Germinal center (tissue), 1 donor: ENCODE results near the gene ISYNA1.

Experiments
- DNase-seq: peaks from one replicate; pipeline ENCODE4 v3.0.0; 2012; ENCODE audit warnings: mixed read lengths, low spot score

Gene ISYNA1

DNA sequence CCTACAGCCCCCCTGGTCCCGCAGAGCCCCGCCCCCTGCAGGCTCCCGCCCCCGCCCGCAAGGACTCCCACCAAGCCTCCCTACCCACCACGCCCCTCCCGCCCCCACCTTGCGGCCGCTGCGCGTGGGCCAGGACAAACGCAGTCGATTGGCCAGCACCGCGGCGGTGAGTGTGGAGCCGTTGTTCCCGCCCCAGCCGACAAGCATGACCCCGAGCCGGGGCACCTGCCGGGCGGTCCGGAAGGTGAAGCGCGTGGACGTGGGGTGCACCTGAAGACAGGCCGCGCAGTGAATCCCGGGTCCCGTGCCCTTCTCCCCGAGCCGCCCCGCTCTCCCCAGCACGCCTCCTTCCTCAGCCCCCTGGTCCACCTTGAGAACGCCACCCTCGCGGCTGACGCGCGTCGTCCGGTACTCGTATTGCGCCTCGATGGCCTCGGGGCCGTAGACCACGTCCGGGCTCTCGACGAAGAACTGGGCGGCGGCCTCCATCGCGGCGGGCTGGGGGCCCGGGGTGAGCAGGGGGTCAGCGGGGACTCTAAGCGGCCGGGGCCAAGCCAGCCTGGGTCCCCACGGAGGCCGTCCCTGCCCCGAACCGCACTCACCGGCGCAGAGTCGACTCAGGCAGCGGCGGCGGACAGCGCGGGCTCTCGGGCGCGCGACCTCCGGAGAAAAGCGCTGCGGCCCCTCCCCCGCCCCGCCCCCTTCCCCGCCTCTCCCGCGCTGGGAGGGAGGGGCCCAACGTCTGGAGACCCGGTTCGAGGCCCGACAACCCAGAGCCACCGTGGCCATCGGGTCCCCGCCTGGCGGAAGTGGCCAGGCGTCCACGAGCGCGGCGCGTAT, at the start of gene ISYNA1:
Gene ISYNA1, minus strand, starts transcription at position 643 of the 840 bp plus-strand sequence. Its CDS starts 154 bp downstream, at position 489.
- peak; percentile 62 for DNase-seq

DNA sequence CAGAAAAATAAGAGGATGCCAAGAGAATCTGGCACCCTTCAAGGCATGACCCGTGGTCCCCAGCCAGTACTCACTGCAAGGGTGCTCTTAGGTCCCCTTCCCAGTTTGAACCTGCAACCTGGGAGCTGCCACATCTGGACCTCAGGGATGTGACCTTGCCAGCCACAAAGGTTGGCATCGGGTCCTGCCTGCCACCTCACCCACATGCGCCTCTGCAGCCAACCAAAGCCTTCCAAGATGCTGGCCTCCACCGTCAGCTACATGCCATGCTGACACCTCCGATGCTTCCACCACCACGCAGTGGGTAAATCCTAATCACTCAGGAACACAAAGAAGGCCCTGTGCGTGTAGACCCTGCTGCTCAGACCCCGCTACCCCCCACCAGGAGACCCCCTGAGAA, 48.8 kb upstream of the ISYNA1 start:
- no peak for DNase-seq

DNA sequence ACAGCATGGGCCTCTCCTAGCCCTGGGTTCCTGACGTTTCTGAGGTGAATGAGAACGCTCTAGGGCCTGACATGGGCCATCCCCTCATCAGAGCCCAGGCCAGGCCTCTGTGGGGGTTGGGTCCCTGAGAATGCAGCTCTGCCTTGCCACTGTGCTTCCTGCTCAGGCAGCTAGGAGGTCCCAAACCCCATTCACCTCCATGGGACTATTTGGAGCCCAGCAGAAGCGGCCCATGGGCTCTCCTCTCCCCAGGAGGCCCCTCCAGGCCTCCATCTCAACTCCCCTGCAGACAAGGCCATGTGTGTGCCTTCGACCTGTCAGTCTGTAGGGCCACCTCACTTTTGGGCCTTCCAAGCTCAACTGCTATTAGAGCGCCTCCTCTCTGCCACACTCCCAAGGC, 47.1 kb upstream of the ISYNA1 start:
- no peak for DNase-seq

GRCh38 chr19:18483119-18483890, 45.4 kb upstream of the ISYNA1 start:
- DNase-seq: no peak

GRCh38 chr19:18481505-18482222, 43.7 kb upstream of the ISYNA1 start:
- no peak for DNase-seq

DNA sequence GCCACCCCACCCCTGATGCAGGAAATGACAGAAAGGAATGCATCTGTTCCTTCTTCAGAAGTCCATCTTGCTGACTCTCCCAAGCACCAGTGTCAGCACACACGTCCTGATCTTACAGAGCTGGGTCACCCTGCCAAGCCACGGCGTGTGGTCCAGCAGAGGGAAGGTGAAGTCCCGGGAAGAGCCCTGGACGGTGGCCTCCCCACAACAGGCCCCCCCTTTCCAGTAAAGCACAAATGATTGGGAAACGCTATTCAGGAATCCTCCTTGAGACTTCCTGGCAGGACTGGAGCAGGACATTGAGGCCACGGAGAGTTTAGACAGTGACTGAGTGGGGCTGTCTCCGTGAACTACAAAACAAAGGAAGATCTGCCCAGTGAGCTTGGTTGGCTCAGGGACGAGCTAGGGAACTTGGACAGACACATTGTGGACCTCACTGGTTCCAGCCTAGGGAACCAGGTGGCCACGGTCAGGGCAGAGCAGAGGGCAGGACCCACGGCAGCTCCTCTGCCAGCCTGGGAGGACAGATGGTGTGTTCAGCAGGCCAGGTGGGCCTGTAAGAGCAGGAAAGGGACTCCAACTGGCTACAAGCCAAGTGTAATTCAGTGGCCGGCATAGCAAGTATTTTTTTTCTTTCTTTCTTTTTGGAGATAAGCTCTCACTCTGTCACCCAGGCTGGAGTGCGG, 42.2 kb upstream of the ISYNA1 start:
- DNase-seq: no peak

DNA sequence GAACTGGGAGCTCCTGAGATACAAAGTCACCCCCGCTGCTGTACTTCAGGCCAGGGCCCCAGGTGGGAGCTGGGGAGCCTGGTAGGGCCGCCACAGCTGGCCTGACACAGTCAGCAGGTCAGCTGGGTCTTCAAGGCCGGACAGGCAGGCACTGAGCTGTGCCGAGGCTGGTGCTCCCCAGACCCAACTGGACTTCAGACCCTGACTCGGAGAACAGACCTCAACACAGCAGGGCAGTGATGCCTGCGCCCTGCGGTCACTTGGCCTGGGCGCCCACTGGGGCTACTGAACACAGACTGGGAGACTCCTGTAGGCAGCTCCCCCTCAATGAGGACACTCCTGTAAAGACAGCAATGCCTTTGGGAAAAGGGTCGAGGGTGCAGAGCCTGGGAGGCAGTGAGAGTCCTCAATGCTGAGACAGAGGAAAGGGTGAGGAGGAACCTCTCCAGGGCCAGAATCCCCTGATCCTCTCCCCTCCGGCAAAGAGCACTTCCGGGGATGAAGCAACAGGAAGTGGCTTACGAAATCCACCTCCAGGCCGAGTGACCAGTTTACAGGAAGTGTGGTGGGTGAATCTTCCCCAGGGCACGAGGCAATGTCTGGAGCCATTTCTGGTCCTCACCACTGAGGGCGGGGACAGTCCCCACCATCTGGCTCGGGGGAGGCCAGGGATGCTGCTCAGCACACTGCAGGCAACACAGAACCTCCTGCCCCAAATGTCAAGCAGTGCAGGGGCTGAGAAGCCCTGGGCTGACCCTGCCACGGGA, 40.8 kb upstream of the ISYNA1 start:
- peak; percentile 65 for DNase-seq

DNA sequence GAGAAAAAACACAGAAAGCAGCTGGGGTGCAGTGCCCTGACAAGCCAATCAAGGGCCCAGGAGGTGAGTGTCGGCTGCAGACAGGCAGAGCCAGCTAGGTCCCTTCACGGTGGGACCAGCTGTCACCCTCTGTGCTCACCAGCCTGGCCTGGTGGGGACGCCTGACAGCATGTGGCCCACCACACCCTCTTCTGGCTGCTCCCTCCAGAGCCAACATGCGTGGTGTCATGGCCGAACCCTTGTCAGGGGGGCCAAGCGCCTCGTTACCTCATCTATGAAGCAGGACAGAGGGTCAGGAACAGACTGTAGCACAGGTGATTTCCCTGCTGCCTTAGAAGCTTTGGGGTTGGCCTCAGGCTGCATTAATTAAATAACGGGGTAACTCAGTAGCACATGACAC, 40.0 kb upstream of the ISYNA1 start:
- no peak for DNase-seq

DNA sequence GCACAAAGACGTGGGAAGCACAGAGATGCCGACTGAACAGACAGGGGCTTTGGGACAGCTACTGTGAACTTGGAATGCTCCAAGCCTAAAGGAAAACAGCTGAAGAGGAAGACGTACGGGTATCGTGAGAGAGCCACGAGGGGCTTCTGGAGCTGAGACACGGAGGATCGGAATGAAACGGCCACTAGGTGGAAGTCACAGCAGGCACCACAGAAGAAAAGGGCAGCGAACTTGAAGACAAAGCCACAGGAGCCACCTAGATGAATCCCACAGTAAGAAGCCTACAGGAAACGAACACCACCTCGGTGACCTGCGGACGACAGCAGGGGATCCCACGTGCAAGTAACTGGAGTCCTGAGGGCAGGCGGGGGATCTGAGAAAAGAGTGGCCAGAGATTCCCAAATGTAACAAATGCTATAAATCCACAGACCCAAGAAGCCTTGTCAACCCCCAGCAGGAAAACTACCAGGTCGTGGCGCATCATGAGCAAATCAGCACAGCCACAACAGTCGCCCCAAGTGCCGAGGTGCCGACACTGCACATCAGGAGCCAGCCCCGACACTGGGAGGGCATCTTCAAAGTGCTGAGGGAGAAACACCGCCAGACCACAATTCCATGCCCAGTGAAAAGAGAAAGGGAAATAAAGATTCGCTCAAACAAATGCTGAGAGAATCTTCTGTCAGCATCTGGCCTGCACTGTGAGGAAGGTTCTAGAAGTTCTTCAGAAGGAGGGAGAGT, 39.3 kb upstream of the ISYNA1 start:
- no peak for DNase-seq

GRCh38 chr19:18476507-18477041, 38.6 kb upstream of the ISYNA1 start:
- DNase-seq: no peak

GRCh38 chr19:18475762-18476331, 37.9 kb upstream of the ISYNA1 start:
- no peak for DNase-seq

DNA sequence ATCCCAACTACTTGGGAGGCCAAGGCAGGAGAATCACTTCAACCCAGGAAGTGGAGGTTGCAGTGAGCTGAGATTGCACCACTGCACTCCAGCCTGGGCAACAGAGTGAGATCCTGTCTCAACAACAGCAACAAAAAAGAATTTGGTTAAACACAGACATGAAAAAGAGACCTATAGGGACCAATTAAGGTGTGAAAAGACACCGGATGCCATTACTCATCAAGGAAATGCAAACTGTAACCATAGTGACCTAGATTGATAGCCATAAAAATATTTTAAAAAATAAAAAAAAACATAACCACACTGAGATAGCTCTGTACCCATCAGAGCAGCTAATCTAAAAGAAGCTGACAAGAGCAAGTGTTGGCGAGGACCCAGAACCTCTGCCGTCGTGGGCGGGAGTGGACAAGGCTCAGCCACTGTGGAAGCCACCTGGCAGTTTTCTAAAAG, 37.1 kb upstream of the ISYNA1 start:
- no peak for DNase-seq

GRCh38 chr19:18474366-18474887, 36.5 kb upstream of the ISYNA1 start:
- DNase-seq: no peak

GRCh38 chr19:18473706-18474087, 35.8 kb upstream of the ISYNA1 start:
- DNase-seq: no peak

DNA sequence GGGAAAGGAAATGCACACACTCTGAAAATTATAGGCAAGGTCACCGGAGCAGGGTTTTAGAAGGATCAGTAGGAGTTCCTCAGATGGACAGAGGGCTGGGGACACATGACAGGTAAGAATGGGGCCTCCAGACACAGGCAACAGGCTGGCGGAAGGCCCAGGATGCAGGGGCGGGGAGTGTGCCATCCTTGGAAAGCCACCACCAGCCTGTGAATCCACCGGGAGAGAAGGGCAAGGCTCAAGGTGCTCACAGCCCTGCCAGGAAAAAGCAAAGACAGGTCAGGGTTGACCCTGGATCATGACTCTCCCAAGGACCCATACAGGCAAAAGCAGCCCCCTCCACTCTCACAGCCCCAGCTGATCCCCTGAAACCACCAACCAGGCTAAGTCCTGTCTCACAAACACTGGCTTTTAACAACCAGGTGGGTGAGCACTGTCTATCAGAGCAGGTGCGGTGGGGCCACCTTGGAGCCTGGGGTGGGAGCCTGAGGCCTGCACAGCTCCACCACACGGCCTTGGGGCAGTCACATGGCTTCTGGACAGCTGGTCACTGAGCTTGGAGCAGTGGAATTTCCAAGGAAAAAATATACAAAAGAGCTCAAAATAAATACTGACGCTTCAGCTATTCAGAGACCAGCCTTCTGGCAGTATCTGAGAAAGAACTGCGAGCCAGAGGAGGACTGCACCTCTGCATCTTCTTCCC, 35.2 kb upstream of the ISYNA1 start:
- DNase-seq: no peak

- DNase-seq: no peak
Observed at GRCh38 chr19:18470787-18471186, 32.9 kb upstream of the ISYNA1 start.

GRCh38 chr19:18469069-18469846, 31.3 kb upstream of the ISYNA1 start:
- DNase-seq: peak; percentile 65

GRCh38 chr19:18468517-18468916, 30.6 kb upstream of the ISYNA1 start:
- DNase-seq: no peak
